Pulmonary artery endothelial cell (primary cell): ENCODE data around the gene PUS1. TPM values are rescaled to one million over a fixed set of nuclear protein-coding genes. Genes with fewer than 3 reads are reported as not detected.
"Not testable (repeated sequence)": the region's sequence is repeated elsewhere in the genome, so short reads cannot be mapped to it uniquely, and the experiment has no call there.

Source experiments
- DNase-seq: peaks from one replicate; pipeline ENCODE4 v3.0.0-alpha.2; 2011; ENCODE audit warnings: low read depth, low spot score
- total RNA-seq: library from RNA; depleted of rRNA; stranded (reverse); fragments of >200 nt; gene quantifications from 2 replicates; pipeline ENCODE4 v1.2.3, GENCODE V29; 2014

The PUS1 gene
- total RNA-seq, 1 donor from 2014 or later = 16.6 TPM

DNA sequence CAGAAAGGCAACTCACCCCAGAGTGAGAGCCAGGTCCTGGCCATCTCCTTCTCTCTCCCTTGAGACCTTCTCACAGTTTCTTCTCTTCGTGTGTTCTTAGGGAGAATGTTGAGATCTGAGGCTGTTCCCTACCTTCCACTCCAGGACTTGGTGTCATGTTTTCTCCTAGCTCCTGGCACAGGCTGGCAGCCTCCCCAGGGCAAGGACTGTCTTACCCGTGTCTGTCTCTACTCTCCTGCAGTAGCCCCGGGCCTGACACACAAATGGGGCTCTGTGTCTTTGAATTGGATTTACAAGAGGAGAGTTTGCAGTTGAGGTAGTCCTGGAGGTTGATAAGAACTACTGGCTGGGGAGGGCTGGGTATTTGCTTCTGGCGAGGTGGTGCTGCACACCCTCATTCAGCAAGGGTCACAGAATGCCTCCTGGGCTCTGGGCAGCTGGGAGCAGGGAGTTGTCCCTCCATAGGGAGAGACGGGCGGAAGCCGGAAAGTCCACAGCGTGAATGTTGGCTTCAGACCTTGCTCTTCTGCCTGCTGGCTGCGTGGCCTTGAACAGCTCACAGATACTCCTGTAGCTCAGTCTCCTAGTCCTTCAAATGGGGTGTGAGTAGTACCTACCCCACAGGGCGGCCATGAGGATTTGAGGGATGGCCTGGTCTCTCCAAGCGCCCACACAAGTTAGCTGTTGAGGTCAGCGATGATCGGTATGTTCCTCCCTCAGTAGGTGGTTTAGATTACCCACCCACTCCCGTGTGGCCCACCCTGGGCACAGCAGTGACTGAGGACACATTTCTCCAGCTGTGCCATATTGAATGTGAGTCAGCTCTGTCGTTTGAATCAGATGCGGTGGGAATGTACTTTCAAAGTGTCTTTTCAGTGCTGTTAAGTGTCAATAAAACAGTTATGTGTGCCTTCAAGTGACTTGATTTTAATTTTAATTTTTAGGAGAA lies 30.8 kb downstream of the PUS1 start:
- DNase-seq = no peak

DNA sequence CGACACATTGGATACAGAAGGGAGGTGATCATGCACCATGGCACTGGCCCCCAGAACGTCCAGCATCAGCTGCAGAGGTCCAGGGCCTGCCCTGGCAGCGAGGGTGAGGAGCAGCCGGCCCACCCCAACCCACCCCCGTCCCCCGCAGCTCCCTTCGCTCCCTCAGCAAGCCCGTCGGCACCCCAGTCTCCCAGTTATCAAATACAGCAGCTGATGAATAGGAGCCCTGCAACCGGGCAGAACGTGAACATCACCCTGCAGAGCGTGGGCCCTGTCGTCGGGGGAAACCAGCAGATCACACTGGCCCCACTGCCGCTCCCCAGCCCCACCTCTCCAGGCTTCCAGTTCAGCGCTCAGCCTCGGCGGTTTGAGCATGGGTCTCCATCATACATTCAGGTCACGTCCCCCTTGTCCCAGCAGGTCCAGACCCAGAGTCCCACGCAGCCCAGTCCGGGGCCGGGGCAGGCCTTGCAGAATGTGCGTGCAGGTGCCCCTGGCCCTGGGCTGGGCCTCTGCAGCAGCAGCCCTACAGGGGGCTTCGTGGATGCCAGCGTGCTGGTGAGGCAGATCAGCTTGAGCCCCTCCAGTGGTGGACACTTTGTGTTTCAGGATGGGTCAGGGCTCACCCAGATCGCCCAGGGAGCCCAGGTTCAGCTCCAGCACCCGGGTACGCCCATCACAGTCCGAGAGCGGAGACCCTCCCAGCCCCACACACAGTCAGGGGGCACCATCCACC lies 31.7 kb downstream of the PUS1 start:
- not testable (repeated sequence) for DNase-seq

DNA sequence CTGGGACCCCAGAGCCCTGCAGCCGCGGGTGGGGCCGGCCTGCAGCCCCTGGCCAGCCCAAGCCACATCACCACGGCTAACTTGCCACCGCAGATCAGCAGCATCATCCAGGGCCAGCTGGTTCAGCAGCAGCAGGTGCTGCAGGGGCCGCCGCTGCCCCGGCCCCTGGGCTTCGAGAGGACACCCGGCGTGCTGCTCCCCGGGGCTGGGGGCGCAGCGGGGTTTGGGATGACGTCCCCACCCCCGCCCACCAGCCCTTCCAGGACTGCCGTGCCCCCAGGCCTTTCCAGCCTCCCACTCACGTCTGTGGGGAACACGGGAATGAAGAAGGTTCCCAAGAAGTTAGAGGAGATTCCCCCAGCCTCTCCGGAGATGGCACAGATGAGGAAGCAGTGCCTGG lies 32.3 kb downstream of the PUS1 start:
- DNase-seq = not testable (repeated sequence)

DNA sequence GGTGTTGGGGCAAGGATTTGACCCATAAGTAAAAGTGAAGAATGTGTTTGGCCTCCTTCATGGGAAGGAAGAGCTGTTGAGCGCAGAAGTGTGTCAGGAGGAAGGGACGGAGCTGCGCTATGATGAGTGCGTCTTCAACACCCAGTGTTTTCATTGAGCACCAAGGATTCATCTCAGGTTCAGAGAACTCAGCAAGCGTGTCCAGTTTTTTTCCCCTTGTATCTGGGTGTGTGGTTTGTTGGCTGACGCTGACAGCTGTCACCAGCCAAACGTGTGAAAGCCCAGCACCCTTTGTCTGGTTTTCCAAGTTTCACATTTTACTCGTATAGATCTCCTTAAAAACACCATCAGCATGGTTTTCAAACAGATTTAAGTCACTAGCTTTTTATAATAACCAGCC lies 33.0 kb downstream of the PUS1 start:
- no peak for DNase-seq

DNA sequence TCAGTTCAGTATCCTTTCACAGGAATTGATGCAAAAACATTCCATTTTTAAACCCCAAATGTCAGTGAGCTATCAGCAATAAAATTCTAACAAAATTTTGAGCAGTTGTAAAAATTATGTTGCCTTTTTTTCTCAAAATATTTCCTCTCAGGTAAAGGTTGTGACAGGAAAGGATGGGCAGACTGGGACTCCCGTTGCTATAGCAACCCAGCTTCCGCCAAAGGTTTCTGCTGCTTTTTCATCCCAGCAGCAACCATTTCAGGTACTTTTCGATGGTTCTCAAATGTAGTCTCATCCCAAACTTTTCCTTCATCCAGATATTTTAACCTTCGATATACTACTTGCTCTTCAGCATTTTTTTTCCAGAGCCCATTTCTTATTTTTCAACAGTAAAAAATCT lies 34.3 kb downstream of the PUS1 start:
- no peak for DNase-seq

GRCh38 chr12:131965073-131965472 lies 36.0 kb downstream of the PUS1 start:
- DNase-seq = no peak

DNA sequence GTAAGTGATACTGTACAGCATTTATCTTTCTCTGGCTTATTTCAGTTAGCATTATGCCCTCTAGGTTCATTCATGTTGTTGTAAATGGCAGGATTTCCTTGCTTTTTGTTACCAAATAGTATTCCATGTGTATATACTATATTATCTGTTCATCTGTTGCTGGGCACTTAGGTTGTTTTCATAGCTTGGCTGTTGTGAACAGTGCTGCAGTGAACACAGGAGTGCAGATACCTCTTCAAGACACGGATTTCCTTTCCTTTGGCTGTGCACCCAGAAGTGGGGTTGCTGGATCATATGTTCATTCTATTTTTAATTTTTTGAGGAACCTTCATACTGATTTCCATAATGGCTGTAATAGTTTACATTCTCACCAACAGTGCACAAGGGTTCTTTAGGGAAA lies 42.1 kb downstream of the PUS1 start:
- no peak for DNase-seq

DNA sequence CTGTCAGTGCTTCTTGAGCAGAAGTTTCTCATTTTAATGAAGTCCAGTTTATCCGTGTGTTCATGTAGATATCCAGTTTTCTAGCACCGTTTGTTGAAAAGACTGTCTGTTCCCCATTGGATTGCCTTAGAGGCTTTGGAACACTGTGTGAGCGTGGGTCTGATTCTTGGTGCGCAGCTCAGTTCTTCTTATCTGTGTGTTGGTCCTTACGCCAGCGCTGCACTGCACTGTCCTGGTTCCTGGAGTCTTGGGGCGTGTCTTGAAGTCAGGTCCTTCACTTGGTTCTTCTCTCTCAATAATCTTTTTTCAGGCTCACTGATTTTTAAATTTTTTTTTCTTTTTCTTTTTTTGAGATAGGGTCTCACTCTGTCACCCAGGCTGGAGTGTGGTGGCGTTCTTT lies 46.2 kb downstream of the PUS1 start:
- DNase-seq = no peak

- DNase-seq = no peak
These were observed 50.5 kb downstream of the PUS1 start for GRCh38 chr12:131979606-131980005.

DNA sequence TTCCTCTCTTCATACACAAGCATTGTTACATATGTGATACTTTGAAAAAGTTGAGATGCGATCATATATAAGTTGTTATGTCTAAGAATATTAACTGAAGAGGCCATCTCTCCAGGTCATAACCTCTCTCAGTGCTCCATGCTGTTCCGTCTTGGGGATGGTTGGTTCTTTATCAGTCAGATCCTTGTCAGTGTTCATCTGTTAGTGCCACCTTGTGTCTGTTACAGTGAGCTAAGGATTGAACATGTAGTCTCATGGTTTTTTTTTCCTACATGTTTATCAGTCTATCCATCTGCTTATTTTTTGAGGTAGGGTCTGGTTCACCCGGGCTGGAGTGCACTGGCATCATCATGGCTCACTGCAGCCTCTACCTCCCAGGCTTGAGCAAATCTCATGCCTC lies 51.2 kb downstream of the PUS1 start:
- no peak for DNase-seq

GRCh38 chr12:131981388-131981787 lies 52.3 kb downstream of the PUS1 start:
- no peak for DNase-seq

DNA sequence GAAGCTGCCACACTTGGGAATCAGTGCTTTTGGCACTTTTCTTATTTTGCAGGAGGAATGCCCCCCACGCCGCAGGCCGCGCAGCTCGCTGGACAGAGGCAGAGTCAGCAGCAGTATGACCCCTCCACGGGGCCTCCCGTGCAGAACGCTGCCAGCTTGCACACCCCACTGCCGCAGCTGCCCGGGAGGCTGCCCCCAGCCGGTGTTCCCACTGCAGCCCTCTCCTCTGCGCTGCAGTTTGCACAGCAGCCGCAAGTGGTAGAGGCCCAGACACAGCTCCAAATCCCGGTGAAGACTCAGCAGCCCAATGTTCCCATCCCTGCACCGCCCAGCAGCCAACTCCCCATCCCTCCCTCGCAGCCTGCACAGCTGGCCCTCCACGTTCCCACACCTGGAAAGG lies 53.0 kb downstream of the PUS1 start:
- DNase-seq = no peak

DNA sequence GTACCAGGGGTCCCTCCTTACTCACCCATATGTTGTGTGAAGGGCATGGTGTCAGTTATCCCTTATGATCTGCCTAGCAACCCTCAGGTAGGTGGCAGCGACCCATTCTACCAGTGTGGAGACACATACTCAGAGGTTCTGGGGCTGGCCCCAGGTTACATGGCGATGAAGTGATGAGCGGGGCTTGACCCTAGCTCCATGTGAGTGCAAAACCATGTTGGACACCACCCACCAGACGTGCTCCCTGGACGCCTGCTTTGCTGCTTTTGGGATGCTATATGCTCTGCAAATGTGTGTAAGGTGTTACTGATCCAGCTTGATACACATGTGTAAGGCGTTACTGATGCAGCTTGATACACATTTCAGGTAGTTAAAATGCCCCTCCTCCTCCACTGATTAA lies 54.0 kb downstream of the PUS1 start:
- no peak for DNase-seq

GRCh38 chr12:131983554-131983953 lies 54.5 kb downstream of the PUS1 start:
- no peak for DNase-seq

- DNase-seq = no peak
These were observed 55.3 kb downstream of the PUS1 start for GRCh38 chr12:131984334-131984733.

DNA sequence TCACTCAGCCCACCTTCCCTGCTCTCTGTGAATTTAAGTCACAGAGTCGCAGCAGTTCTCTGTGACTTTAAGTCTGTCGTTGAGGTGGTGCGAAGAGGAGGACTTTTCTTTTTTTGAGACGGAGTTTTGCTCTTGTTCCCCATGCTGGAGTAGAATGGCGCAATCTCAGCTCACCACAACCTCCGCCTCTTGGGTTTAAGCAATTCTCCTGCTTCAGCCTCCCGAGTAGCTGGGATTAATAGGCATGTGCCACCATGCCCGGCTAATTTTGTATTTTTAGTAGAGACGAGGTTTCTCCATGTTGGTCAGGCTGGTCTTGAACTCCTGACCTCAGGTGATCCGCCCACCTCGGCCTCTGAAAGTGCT lies 56.4 kb downstream of the PUS1 start:
- not testable (repeated sequence) for DNase-seq

DNA sequence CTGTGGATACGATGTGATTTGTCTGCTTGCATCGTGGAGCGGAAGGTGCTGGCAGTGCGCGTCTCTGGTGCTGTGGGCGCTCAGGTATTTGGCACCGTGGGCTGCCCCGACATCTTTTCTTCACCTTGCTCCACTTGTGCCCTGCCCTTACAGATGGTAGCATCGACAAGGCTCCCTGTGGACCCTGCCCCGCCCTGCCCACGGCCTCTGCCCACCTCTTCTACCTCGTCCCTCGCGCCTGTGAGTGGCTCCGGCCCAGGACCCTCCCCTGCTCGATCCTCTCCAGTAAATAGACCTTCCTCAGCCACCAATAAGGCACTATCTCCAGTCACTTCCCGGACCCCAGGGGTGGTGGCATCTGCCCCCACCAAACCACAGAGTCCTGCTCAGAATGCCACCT lies 57.3 kb downstream of the PUS1 start:
- DNase-seq = no peak

DNA sequence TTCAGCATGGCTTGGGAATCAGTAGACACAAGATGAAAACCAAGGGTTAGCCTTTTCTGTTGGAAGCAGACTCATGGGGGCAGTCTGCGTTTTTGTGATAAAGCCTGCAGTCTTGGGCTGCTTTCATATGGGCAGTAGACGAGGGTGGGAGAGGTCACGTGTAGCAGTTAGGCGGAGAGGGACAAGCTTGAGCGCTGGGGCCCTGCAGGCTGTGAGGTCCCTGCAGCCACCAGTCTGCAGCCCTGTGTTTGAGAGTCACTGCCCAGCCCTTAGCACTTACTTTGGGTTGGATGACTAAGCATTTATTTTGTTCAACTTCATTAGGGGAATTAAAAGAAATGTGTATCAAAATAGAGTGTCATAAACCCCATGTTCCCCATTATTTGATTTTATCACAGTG lies 57.8 kb downstream of the PUS1 start:
- no peak for DNase-seq

DNA sequence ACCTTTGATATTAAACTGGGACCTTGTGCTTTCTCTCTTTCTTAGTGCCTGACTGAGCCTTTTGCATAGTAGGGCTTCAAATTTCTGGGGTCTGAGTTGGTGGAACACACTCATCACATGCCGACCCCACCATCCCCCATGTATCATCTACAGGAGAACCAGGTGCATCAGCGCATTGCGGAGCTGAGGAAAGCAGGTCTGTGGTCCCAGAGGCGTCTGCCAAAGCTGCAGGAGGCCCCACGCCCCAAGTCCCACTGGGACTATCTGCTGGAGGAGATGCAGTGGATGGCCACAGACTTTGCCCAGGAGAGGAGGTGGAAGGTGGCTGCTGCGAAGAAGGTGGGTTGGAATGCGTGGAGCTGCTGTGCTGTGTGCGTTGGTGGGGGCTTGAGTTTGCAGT lies 58.5 kb downstream of the PUS1 start:
- no peak for DNase-seq

GRCh38 chr12:131988054-131988796 lies 59.1 kb downstream of the PUS1 start:
- DNase-seq = no peak

DNA sequence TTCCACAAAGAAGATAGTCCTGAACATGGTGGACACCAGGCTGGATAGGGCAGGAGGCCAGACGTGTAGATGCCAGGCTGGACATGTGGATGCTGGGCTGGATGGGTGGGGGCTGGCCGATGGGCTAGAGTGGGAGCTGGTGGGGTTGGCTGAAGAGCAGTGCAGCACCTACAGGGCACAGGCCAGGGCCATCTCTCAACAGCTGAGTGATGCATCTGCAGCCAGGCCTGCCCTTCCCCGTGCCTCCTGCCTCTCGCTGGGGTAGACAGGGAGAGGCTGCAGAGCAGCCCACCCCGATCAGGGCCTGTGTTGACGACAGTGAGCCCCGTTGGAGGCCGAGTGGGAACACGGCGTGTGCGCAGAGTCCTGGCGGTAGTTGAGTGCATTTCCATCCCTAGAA lies 59.9 kb downstream of the PUS1 start:
- no peak for DNase-seq
